Activated T-cell treated with anti-CD3 and anti-CD28 coated beads, Interleukin-2, amount 50 U/mL, for 24 hours (primary cell): Measurements from ENCODE around the gene PPP2R2D.
A peak's percentile ranks its signal among the peaks of the same experiment; 100 is the strongest.
"Not testable (repeated sequence)": the region's sequence is repeated elsewhere in the genome, so short reads cannot be mapped to it uniquely, and the experiment has no call there.

Source experiments
- DNase-seq: peaks from one replicate; pipeline ENCODE4 v3.0.0-alpha.2; 2020
- H3K27ac Mint-ChIP-seq: 2 replicates; pipeline ENCODE4 v1.8.0; 2020; ENCODE audit warnings: mild to moderate bottlenecking, mixed read lengths
- H3K27me3 Mint-ChIP-seq: 2 replicates; pipeline ENCODE4 v1.8.0; 2020; ENCODE audit warnings: mixed read lengths
- H3K36me3 Mint-ChIP-seq: 2 replicates; pipeline ENCODE4 v1.8.0; 2020; ENCODE audit warnings: low read depth, mixed read lengths
- H3K4me1 Mint-ChIP-seq: 2 replicates; pipeline ENCODE4 v1.8.0; 2020; ENCODE audit warnings: low read depth, mixed read lengths
- H3K4me3 Mint-ChIP-seq: 2 replicates; pipeline ENCODE4 v1.8.0; 2020; ENCODE audit warnings: mild to moderate bottlenecking, moderate library complexity, mixed read lengths
- H3K9me3 Mint-ChIP-seq: 2 replicates; pipeline ENCODE4 v1.8.0; 2020; ENCODE audit warnings: mixed read lengths

PPP2R2D gene

GRCh38 chr10:131875501-131875900 is 25.3 kb upstream of the PPP2R2D start:
- Mint-ChIP-seq H3K9me3 (no peaks in the 10 kb centered on the region), H3K4me1 (peaks cover 4% of the 10 kb centered on the region), H3K4me3 (no peak overlapping the region), H3K27ac (no peak overlapping the region), H3K36me3 (no peaks in the 10 kb centered on the region), H3K27me3 (peaks cover 40% of the 10 kb centered on the region)
- no peak for DNase-seq

DNA sequence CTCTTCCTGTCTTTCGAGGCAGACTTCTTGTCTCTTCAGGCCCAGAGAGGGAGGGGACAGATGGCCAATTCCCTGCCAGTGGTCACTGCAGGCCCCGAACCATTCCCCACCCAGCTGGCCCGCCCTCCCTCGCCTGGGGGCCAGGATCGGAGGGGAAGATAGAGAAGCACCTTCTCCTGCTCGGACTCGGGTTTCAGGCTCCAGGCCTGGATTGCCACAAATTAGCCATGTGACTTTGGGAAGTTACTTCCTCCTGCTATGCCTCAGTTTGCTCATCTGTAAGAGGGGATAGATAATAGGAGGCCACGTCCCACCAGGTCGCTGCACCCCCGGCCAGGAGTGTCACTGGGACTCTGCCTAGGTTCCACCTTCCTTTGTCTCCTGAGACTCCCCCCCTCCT is 24.8 kb upstream of the PPP2R2D start:
- Mint-ChIP-seq H3K36me3 (no peaks in the 10 kb centered on the region), H3K4me3 (no peak overlapping the region), H3K9me3 (no peaks in the 10 kb centered on the region), H3K27me3 (peaks cover 40% of the 10 kb centered on the region), H3K27ac (no peak overlapping the region), H3K4me1 (peaks cover 4% of the 10 kb centered on the region)
- DNase-seq: no peak

- H3K4me1 Mint-ChIP-seq: peaks cover 4% of the 10 kb centered on the region
- H3K27me3 Mint-ChIP-seq: peaks cover 40% of the 10 kb centered on the region
- no peak overlapping the region for H3K27ac Mint-ChIP-seq
- H3K4me3 Mint-ChIP-seq: no peak overlapping the region
- H3K9me3 Mint-ChIP-seq: peaks cover 3% of the 10 kb centered on the region
- no peaks in the 10 kb centered on the region for H3K36me3 Mint-ChIP-seq
- DNase-seq: no peak
Observed at GRCh38 chr10:131876508-131876907, 24.3 kb upstream of the PPP2R2D start.

GRCh38 chr10:131880016-131880590 is 20.7 kb upstream of the PPP2R2D start:
- peaks cover 3% of the 10 kb centered on the region for H3K9me3 Mint-ChIP-seq
- peaks cover 24% of the 10 kb centered on the region for H3K27me3 Mint-ChIP-seq
- H3K36me3 Mint-ChIP-seq: no peaks in the 10 kb centered on the region
- H3K4me1 Mint-ChIP-seq: no peaks in the 10 kb centered on the region
- no peak overlapping the region for H3K4me3 Mint-ChIP-seq
- H3K27ac Mint-ChIP-seq: no peak overlapping the region
- DNase-seq: no peak

- no peak for DNase-seq
- H3K4me3 Mint-ChIP-seq: no peak overlapping the region
- peaks cover 8% of the 10 kb centered on the region for H3K4me1 Mint-ChIP-seq
- no peak overlapping the region for H3K27ac Mint-ChIP-seq
- no peaks in the 10 kb centered on the region for H3K36me3 Mint-ChIP-seq
- peaks cover 24% of the 10 kb centered on the region for H3K27me3 Mint-ChIP-seq
- H3K9me3 Mint-ChIP-seq: peaks cover 3% of the 10 kb centered on the region
Observed at GRCh38 chr10:131881104-131881880, 19.5 kb upstream of the PPP2R2D start.

DNA sequence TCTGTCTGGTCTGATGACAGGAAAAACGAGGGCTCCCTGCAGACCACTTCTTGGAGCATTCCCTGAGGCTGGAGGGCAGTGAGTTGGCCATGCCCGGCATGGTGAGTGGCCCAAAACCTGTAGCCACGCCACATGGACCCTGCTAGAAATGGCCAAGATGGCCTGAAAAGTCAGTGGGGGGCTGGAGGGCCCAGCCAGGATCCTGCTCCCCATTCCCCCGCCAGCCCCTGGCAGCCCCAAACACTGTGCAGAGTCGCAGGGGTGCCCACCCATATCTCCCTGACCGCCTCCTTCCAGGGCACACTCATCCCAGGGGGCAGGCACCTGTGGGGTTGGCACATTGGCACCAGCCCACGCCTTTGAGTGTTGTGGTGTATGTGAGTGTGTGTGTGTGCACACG is 18.7 kb upstream of the PPP2R2D start:
- H3K9me3 Mint-ChIP-seq: peaks cover 3% of the 10 kb centered on the region
- H3K4me1 Mint-ChIP-seq: peaks cover 11% of the 10 kb centered on the region
- H3K27ac Mint-ChIP-seq: no peak overlapping the region
- H3K36me3 Mint-ChIP-seq: no peaks in the 10 kb centered on the region
- no peak overlapping the region for H3K4me3 Mint-ChIP-seq
- peak; percentile 25 for DNase-seq
- peaks cover 19% of the 10 kb centered on the region for H3K27me3 Mint-ChIP-seq

- H3K4me1 Mint-ChIP-seq: peaks cover 11% of the 10 kb centered on the region
- H3K27ac Mint-ChIP-seq: no peak overlapping the region
- no peak overlapping the region for H3K4me3 Mint-ChIP-seq
- peaks cover 3% of the 10 kb centered on the region for H3K9me3 Mint-ChIP-seq
- H3K27me3 Mint-ChIP-seq: peaks cover 16% of the 10 kb centered on the region
- no peaks in the 10 kb centered on the region for H3K36me3 Mint-ChIP-seq
- DNase-seq: peak; percentile 19
Observed at GRCh38 chr10:131882590-131883451, 18.0 kb upstream of the PPP2R2D start.

GRCh38 chr10:131883621-131884393 is 17.0 kb upstream of the PPP2R2D start:
- DNase-seq, H3K36me3 Mint-ChIP-seq, H3K4me3 Mint-ChIP-seq, H3K9me3 Mint-ChIP-seq, H3K27ac Mint-ChIP-seq: not testable (repeated sequence)
- Mint-ChIP-seq H3K27me3 (peaks cover 12% of the 10 kb centered on the region), H3K4me1 (peaks cover 16% of the 10 kb centered on the region)

DNA sequence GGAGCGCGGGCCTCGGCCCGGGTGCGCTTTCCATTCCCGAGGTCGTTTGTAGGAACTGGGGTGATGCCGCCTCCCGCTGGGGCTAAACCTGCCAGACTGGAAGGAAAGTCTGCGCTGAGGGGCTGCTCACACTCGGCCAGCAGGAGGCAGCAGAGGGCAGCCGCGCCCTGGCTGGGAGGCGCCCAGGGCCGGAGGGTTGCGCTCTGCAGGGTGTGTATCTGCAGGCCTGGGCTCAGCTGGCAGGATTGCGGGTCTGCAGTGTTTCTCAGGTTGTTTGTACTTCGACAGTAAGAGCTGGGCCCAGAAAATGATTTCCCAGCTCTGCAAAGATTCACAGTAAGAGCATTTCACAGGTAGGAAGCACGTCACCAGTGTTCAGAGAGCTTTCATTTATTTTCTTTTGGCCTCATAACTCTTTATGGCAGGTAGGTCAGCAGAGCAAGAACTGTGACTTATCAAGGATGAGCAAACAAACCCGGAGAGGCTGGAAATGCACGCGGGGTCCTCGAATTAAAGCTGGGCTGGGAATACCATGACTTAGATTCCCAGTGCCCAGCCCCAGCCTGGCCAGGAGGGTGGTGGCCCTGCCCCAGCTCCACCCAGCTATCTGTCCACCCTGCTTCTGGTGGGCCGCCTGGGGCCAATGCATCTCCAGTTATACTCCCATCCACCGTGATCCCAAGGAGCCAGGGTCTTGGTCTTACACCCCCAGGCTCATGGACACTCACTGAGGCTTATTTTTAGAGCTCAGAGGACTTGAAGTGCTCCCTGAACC is 15.2 kb upstream of the PPP2R2D start:
- H3K27ac Mint-ChIP-seq: no peak overlapping the region
- H3K4me3 Mint-ChIP-seq: no peak overlapping the region
- peak; percentile 91 for DNase-seq
- H3K27me3 Mint-ChIP-seq: peaks cover 5% of the 10 kb centered on the region
- peaks cover 3% of the 10 kb centered on the region for H3K9me3 Mint-ChIP-seq
- peaks cover 16% of the 10 kb centered on the region for H3K4me1 Mint-ChIP-seq
- no peaks in the 10 kb centered on the region for H3K36me3 Mint-ChIP-seq

DNA sequence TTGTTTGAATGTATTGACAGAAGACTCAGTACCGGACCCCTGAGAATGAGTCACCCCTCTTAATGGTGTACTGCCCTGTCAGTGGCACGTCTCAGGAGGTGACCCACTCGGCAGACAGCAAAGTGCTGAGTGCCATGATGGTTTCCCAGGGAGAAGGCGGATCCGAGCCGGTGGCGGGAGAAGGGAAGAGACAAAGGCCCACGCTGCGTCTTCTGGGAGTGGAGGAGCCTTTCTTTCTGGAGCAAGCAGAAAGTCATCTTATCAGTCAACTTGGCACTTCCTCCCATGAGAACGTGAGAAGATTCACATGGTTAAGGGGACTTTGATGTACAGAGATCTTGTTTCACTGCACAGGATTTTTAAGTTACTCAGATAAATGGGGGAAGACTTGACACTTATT is 14.6 kb upstream of the PPP2R2D start:
- Mint-ChIP-seq H3K27ac (no peak overlapping the region), H3K27me3 (peaks cover 5% of the 10 kb centered on the region), H3K36me3 (no peaks in the 10 kb centered on the region), H3K9me3 (peaks cover 1% of the 10 kb centered on the region), H3K4me3 (no peak overlapping the region), H3K4me1 (peaks cover 16% of the 10 kb centered on the region)
- no peak for DNase-seq

GRCh38 chr10:131888186-131888604 is 12.6 kb upstream of the PPP2R2D start:
- Mint-ChIP-seq H3K9me3 (no peaks in the 10 kb centered on the region), H3K4me1 (peaks cover 16% of the 10 kb centered on the region), H3K27ac (no peak overlapping the region), H3K36me3 (no peaks in the 10 kb centered on the region), H3K4me3 (no peak overlapping the region), H3K27me3 (peaks cover 5% of the 10 kb centered on the region)
- DNase-seq: no peak

DNA sequence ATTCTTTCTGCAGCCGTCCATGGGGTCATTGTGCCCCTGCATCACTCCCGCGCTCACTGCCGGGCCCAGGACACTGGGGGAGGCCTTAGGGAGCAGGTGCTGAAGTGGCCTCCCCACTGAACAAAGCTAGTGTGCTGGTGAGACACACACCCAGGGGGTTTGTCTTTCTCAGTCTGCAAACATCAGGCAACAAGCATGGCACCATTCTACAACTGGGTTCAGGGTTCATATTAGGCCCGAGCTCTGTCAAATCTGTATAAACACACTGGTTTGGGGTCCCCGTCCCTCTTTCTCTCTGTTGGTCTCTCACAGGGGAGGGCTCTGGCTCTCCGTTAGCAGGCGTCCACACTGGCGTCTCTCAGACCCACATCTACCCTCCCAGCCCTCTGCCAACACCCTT is 11.1 kb upstream of the PPP2R2D start:
- peaks cover 5% of the 10 kb centered on the region for H3K27me3 Mint-ChIP-seq
- DNase-seq: no peak
- H3K27ac Mint-ChIP-seq: no peak overlapping the region
- peaks cover 16% of the 10 kb centered on the region for H3K4me1 Mint-ChIP-seq
- no peak overlapping the region for H3K4me3 Mint-ChIP-seq
- H3K9me3 Mint-ChIP-seq: no peaks in the 10 kb centered on the region
- H3K36me3 Mint-ChIP-seq: no peaks in the 10 kb centered on the region

DNA sequence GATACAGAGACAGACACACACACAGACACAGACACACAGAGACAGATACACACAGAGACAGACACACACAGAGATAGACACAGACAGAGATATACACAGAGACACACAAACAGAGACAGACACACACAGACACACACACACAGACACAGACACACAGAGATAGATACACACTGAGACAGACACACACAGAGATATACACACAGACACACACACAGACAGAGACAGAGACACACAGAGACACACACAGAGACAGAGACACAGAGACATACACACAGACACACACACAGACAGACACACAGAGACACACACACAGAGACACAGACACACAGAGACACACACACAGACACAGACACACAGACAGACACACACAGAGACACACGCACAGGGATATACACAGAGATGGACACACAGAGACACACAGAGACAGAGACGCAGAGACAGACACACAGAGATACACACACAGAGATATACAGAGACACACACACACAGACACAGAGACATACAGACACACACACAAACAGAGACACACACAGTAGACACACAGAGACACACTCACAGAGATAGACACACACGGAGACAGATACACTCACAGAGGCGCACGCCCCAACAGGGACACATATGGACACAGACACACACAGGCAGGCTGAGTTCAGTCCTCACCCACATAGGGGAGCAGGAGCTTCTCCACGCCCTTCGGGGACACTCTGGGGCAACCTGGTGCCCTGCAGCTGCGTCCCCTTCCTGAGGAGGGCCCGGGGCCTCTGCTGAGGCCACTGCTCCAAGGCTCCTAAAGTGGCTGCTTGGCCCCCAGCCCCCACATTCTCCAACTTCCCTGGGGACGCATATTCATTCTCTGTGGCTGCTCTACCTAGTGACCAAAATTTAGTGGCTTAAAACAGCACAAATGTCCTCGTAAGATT is 10.3 kb upstream of the PPP2R2D start:
- Mint-ChIP-seq H3K4me1 (peaks cover 13% of the 10 kb centered on the region), H3K9me3 (no peaks in the 10 kb centered on the region), H3K27ac (no peak overlapping the region), H3K27me3 (peaks cover 2% of the 10 kb centered on the region), H3K4me3 (no peak overlapping the region), H3K36me3 (no peaks in the 10 kb centered on the region)
- DNase-seq: no peak
